Activated T-cell treated with anti-CD3 and anti-CD28 coated beads, Interleukin-2, amount 50 U/mL, for 72 hours (primary cell): Measurements from ENCODE around the gene ZDHHC7. TPM values are rescaled to one million over a fixed set of nuclear protein-coding genes. Genes with fewer than 3 reads are reported as not detected.
"Not testable (repeated sequence)": the region's sequence is repeated elsewhere in the genome, so short reads cannot be mapped to it uniquely, and the experiment has no call there.

Source experiments
- ATAC-seq, 2 donors: fragments of 150-1000 bp; cut with Tn5 transposase; replicated peaks in 1 of 2; 2 replicates each; pipeline ENCODE4 v1.10.0; 2021; ENCODE audit warnings: moderate library complexity in 2 of 2, mild to moderate bottlenecking in 1 of 2
- DNase-seq, 2 donors: peaks; one replicate each; pipeline ENCODE4 v3.0.0; 2021 to 2022; ENCODE audit warnings: mixed read lengths in 1 of 2
- H3K27ac Mint-ChIP-seq: one replicate; pipeline ENCODE4 v1.8.0; 2022; ENCODE audit warnings: mild to moderate bottlenecking, moderate library complexity, mixed read lengths
- H3K27me3 Mint-ChIP-seq: one replicate; pipeline ENCODE4 v1.8.0; 2022; ENCODE audit warnings: low read depth, mixed read lengths
- H3K36me3 Mint-ChIP-seq, 2 donors: one replicate each; pipeline ENCODE4 v1.8.0; 2022; ENCODE audit warnings: mixed read lengths in 2 of 2, mild to moderate bottlenecking in 1 of 2; ENCODE audit not compliant: insufficient read depth in 2 of 2
- H3K4me1 Mint-ChIP-seq: one replicate; pipeline ENCODE4 v1.8.0; 2022; ENCODE audit warnings: low read depth, mixed read lengths
- H3K4me3 Mint-ChIP-seq, 2 donors: one replicate each; pipeline ENCODE4 v1.8.0; 2022; ENCODE audit warnings: mild to moderate bottlenecking in 2 of 2, mixed read lengths in 2 of 2, moderate library complexity in 2 of 2
- H3K9me3 Mint-ChIP-seq, 2 donors: one replicate each; pipeline ENCODE4 v1.8.0; 2022; ENCODE audit warnings: mixed read lengths in 2 of 2
- total RNA-seq, 2 donors: library from RNA; stranded (reverse); gene quantifications; one replicate each; pipeline ENCODE4 v1.2.3, GENCODE V29; 2022

The ZDHHC7 gene
- total RNA-seq, 2 donors from 2014 or later: 27.5 to 33.7 TPM

- H3K4me3 Mint-ChIP-seq: no peak overlapping the region
- DNase-seq (no peak), ATAC-seq (no peak)
- H3K27me3 Mint-ChIP-seq: no peaks in the 10 kb centered on the region
- peaks cover 0 to 3% of the 10 kb centered on the region in 2 donors for H3K36me3 Mint-ChIP-seq
- H3K4me1 Mint-ChIP-seq: peaks cover 24% of the 10 kb centered on the region
- H3K27ac Mint-ChIP-seq: peak overlapping the region; percentile 55
- no peaks in the 10 kb centered on the region for H3K9me3 Mint-ChIP-seq
These were observed 25.1 kb upstream of the ZDHHC7 start for GRCh38 chr16:85036236-85037049.

GRCh38 chr16:85034591-85035433 lies 23.5 kb upstream of the ZDHHC7 start:
- H3K9me3 Mint-ChIP-seq: no peaks in the 10 kb centered on the region
- H3K27ac Mint-ChIP-seq: no peak overlapping the region
- no peak for ATAC-seq
- no peaks in the 10 kb centered on the region for H3K27me3 Mint-ChIP-seq
- DNase-seq: no peak
- H3K36me3 Mint-ChIP-seq: peaks cover 0 to 3% of the 10 kb centered on the region in 2 donors
- H3K4me3 Mint-ChIP-seq: no peak overlapping the region
- H3K4me1 Mint-ChIP-seq: peaks cover 38% of the 10 kb centered on the region

GRCh38 chr16:85033171-85033570 lies 21.8 kb upstream of the ZDHHC7 start:
- H3K27ac Mint-ChIP-seq: no peak overlapping the region
- H3K4me3 Mint-ChIP-seq: no peak overlapping the region
- H3K4me1 Mint-ChIP-seq: peaks cover 54% of the 10 kb centered on the region
- DNase-seq (no peak), ATAC-seq (no peak)
- no peaks in the 10 kb centered on the region for H3K9me3 Mint-ChIP-seq
- H3K27me3 Mint-ChIP-seq: no peaks in the 10 kb centered on the region
- H3K36me3 Mint-ChIP-seq: peaks cover 0 to 3% of the 10 kb centered on the region in 2 donors

GRCh38 chr16:85032187-85032586 lies 20.9 kb upstream of the ZDHHC7 start:
- H3K4me3 Mint-ChIP-seq, ATAC-seq, H3K36me3 Mint-ChIP-seq, H3K27ac Mint-ChIP-seq, H3K27me3 Mint-ChIP-seq, H3K9me3 Mint-ChIP-seq, DNase-seq: not testable (repeated sequence)
- peaks cover 59% of the 10 kb centered on the region for H3K4me1 Mint-ChIP-seq

DNA sequence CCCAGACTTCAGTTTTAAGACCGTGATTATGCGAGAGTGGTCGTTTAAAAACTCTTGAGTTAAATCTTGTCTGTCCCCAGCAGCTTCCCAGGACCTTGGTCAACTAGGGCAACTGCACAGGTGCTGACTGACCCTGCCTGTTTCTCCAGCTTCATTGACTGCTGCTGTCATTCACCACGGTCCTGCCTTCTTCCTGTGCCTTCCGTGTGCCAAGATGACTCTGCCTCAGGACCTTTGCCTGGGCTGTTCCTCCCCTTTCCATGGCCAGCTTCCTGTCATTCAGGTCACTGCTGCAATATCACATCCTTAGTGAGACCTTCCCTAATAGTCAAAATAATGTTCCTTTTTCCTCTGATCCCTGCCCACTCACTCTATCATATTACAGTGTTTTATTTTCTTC lies 20.1 kb upstream of the ZDHHC7 start:
- no peaks in the 10 kb centered on the region for H3K9me3 Mint-ChIP-seq
- no peak for ATAC-seq
- no peak overlapping the region for H3K27ac Mint-ChIP-seq
- no peak for DNase-seq
- H3K4me3 Mint-ChIP-seq: no peak overlapping the region
- H3K4me1 Mint-ChIP-seq: peaks cover 57% of the 10 kb centered on the region
- H3K36me3 Mint-ChIP-seq: peaks cover 0 to 3% of the 10 kb centered on the region in 2 donors
- no peaks in the 10 kb centered on the region for H3K27me3 Mint-ChIP-seq

DNA sequence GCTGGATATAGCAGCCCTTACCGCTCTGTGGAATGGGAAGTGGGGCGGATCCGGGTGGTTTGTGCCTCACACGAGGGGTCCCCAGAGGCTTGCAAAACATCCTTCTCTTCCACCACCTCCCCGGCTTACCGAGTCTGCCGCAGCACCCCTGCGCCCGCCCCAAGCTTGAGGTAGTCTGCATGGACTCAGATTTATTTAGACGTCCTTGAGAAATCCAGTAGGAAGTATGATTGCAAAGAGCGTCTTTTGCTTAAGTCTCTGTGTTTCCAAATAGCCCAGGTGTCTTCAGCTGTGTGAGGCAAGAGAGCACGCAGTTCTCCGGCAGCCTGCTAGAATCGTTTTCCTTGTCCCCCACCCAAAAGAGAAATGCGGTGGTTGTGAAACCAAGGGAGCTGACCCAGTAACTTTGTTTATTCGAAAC lies 18.7 kb upstream of the ZDHHC7 start:
- no peaks in the 10 kb centered on the region for H3K27me3 Mint-ChIP-seq
- H3K9me3 Mint-ChIP-seq: no peaks in the 10 kb centered on the region
- peaks cover 0 to 3% of the 10 kb centered on the region in 2 donors for H3K36me3 Mint-ChIP-seq
- DNase-seq (no peak), ATAC-seq (no peak)
- H3K4me3 Mint-ChIP-seq: peak overlapping the region; percentile 95 to 96
- peak overlapping the region; percentile 98 for H3K27ac Mint-ChIP-seq
- H3K4me1 Mint-ChIP-seq: peaks cover 60% of the 10 kb centered on the region

DNA sequence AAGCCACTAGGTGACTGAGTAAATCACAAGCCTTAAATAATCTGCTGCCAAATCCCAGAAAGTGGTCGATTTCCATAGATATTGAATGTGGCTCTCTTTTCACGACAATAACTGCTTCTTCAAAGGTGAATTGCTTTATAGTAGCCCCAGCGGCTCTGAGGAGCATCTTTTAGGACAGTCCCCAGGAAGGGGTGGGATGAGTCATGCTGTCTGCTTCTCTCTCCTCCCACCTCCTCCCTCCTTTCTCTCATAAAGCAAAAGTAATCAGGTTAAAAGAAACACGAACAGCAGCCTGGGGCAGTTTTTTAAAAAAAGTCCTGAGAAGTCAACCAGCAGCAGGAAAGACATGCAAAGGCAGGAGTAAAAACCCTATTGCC lies 18.1 kb upstream of the ZDHHC7 start:
- peaks cover 60% of the 10 kb centered on the region for H3K4me1 Mint-ChIP-seq
- peak overlapping the region; percentile 98 for H3K27ac Mint-ChIP-seq
- H3K4me3 Mint-ChIP-seq: peak overlapping the region; percentile 95 to 96
- peak; percentile 69 for ATAC-seq
- DNase-seq: peak; percentile 69 to 80
- peaks cover 0 to 3% of the 10 kb centered on the region in 2 donors for H3K36me3 Mint-ChIP-seq
- no peaks in the 10 kb centered on the region for H3K9me3 Mint-ChIP-seq
- no peaks in the 10 kb centered on the region for H3K27me3 Mint-ChIP-seq

- Mint-ChIP-seq H3K9me3 (no peaks in the 10 kb centered on the region), H3K27me3 (no peaks in the 10 kb centered on the region), H3K27ac (peak overlapping the region; percentile 98), H3K36me3 (peaks cover 0 to 3% of the 10 kb centered on the region in 2 donors), H3K4me1 (peaks cover 56% of the 10 kb centered on the region), H3K4me3 (peak overlapping the region; percentile 95 to 96)
- ATAC-seq (peak; percentile 83 to 84), DNase-seq (peak; percentile 78 to 86)
These were observed 17.5 kb upstream of the ZDHHC7 start for GRCh38 chr16:85028685-85029407.

GRCh38 chr16:85027958-85028684 lies 16.8 kb upstream of the ZDHHC7 start:
- Mint-ChIP-seq H3K4me3 (peak overlapping the region; percentile 95 to 96), H3K27ac (peak overlapping the region; percentile 98), H3K27me3 (no peaks in the 10 kb centered on the region), H3K9me3 (no peaks in the 10 kb centered on the region), H3K36me3 (peaks cover 0 to 3% of the 10 kb centered on the region in 2 donors), H3K4me1 (peaks cover 54% of the 10 kb centered on the region)
- DNase-seq (peak; percentile 28 to 36), ATAC-seq (peak; percentile 3 to 4)

- DNase-seq: peak; percentile 97 to 99
- H3K36me3 Mint-ChIP-seq: peaks cover 0 to 3% of the 10 kb centered on the region in 2 donors
- ATAC-seq: peak; percentile 59 to 61
- no peaks in the 10 kb centered on the region for H3K27me3 Mint-ChIP-seq
- peaks cover 54% of the 10 kb centered on the region for H3K4me1 Mint-ChIP-seq
- H3K4me3 Mint-ChIP-seq: peak within 1 kb of the TSS; percentile 95 to 96
- H3K27ac Mint-ChIP-seq: peak within 1 kb of the TSS; percentile 98
- no peaks in the 10 kb centered on the region for H3K9me3 Mint-ChIP-seq
These were observed 16.1 kb upstream of the ZDHHC7 start, which contains the start of gene KIAA0513 for GRCh38 chr16:85027349-85027957. Gene KIAA0513, plus strand, starts transcription at chr16:85027795. Its CDS starts 39,277 bp downstream, at chr16:85067072.

DNA sequence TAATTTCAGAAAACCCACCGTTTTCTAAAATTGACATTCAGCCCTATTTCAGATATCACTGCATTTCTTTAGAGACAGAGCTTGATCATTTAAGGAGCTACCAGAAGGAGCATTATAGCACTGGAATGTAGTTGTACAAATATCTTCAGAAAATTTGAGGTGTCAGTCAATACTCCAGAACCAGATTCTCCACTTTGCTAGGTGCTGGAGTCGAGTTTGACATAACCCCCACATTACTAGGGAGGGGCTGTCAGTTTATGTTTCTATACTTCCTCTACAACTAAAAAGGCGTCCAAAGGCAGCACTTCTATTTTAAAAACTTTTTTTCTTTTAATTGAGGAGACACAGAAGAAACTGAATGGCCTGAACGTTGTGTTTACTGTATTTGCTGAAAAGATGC lies 15.4 kb upstream of the ZDHHC7 start:
- Mint-ChIP-seq H3K36me3 (peaks cover 0 to 3% of the 10 kb centered on the region in 2 donors), H3K9me3 (no peaks in the 10 kb centered on the region)

More for the DNA sequence above, 15.4 kb upstream of the ZDHHC7 start:
- DNase-seq: no peak
- no peak for ATAC-seq
- Mint-ChIP-seq H3K27me3 (no peaks in the 10 kb centered on the region), H3K4me3 (peak overlapping the region; percentile 83 to 95), H3K27ac (peak overlapping the region; percentile 58), H3K4me1 (peaks cover 52% of the 10 kb centered on the region)
